ENCODE results near the gene FEZ2. TPM values are rescaled to one million over a fixed set of nuclear protein-coding genes. Genes with fewer than 3 reads are reported as not detected.

The FEZ2 gene
- total and polyA plus RNA-seq, 12 donors: 13.9 to 103 (median 63.5) TPM

GRCh38 chr2:36536776-36537175 is 61.2 kb downstream of the FEZ2 start:
- Histone ChIP-seq H3K27me3 (no peaks in the 10 kb centered on the region), H3K4me1 (replicated peaks in 1 of 2) (no peaks in the 10 kb centered on the region), H3K36me3 (replicated peaks in 1 of 2) (no peaks in the 10 kb centered on the region), H3K4me3 (no peak overlapping the region), H3K27ac (no peak overlapping the region), H3K9me3 (replicated peaks in 1 of 3) (no peaks in the 10 kb centered on the region)
- intact Hi-C loops (cut with DNase I): no loop called here
- DNase-seq: no peak
- 69 to 82% (median 75%) methylated on average over 3 of the region's 3 CpGs for WGBS, 4 donors
- TF ChIP-seq POLR2A (IDR thresholded peaks at IDR 0.05) (no peak), CTCF (IDR thresholded peaks at IDR 0.05) (no peak)

GRCh38 chr2:36535099-36535498 is 62.9 kb downstream of the FEZ2 start:
- 92 to 97% (median 93%) methylated on average over 2 of the region's 2 CpGs for WGBS, 4 donors
- DNase-seq: no peak
- no peak overlapping the region for H3K27ac ChIP-seq
- H3K9me3 ChIP-seq (replicated peaks in 1 of 3): no peaks in the 10 kb centered on the region
- H3K27me3 ChIP-seq: no peaks in the 10 kb centered on the region
- intact Hi-C loops (cut with DNase I): no loop called here
- H3K4me1 ChIP-seq (replicated peaks in 1 of 2): no peaks in the 10 kb centered on the region
- no peak for TF ChIP-seq CTCF (IDR thresholded peaks at IDR 0.05)
- TF ChIP-seq POLR2A (IDR thresholded peaks at IDR 0.05): no peak
- H3K36me3 ChIP-seq (replicated peaks in 1 of 2): no peaks in the 10 kb centered on the region
- no peak overlapping the region for H3K4me3 ChIP-seq

GRCh38 chr2:36534275-36534799 is 63.6 kb downstream of the FEZ2 start:
- Histone ChIP-seq H3K4me3 (no peak overlapping the region), H3K4me1 (replicated peaks in 1 of 2) (no peaks in the 10 kb centered on the region), H3K27ac (no peak overlapping the region), H3K36me3 (replicated peaks in 1 of 2) (no peaks in the 10 kb centered on the region), H3K27me3 (no peaks in the 10 kb centered on the region), H3K9me3 (replicated peaks in 1 of 3) (no peaks in the 10 kb centered on the region)
- intact Hi-C loops (cut with DNase I): no loop called here
- TF ChIP-seq CTCF (IDR thresholded peaks at IDR 0.05): no peak
- TF ChIP-seq POLR2A (IDR thresholded peaks at IDR 0.05): no peak
- no peak for DNase-seq

- TF ChIP-seq POLR2A (IDR thresholded peaks at IDR 0.05) (no peak), CTCF (IDR thresholded peaks at IDR 0.05) (no peak)
- Histone ChIP-seq H3K27ac (no peak overlapping the region), H3K36me3 (replicated peaks in 1 of 2) (no peaks in the 10 kb centered on the region), H3K9me3 (replicated peaks in 1 of 3) (no peaks in the 10 kb centered on the region), H3K27me3 (no peaks in the 10 kb centered on the region), H3K4me3 (no peak overlapping the region), H3K4me1 (replicated peaks in 1 of 2) (no peaks in the 10 kb centered on the region)
- intact Hi-C loops (cut with DNase I): no loop called here
- DNase-seq: no peak
- WGBS, 4 donors: 70 to 93% (median 90%) methylated on average over 3 of the region's 3 CpGs
Observed at GRCh38 chr2:36530983-36531354, 67.0 kb downstream of the FEZ2 start.

All from adrenal gland (tissue), 12 donors.